HG03469 (cell line): ENCODE measurements around the gene CNTNAP2.

Experiments
- ATAC-seq: cut with Tn5 transposase; IDR thresholded peaks from one replicate; pipeline ENCODE4 v1.9.1; 2021; ENCODE audit warnings: mild to moderate bottlenecking, moderate library complexity, moderate number of reproducible peaks; ENCODE audit not compliant: unreplicated experiment

Gene CNTNAP2

GRCh38 chr7:148336411-148336810, 2219.8 kb downstream of the CNTNAP2 start:
- ATAC-seq: no peak

GRCh38 chr7:148337246-148337965, 2220.8 kb downstream of the CNTNAP2 start:
- ATAC-seq: no peak

- ATAC-seq: no peak
Observed at GRCh38 chr7:148337995-148338747, 2221.6 kb downstream of the CNTNAP2 start.

- ATAC-seq: no peak
Observed at GRCh38 chr7:148340438-148341280, 2224.1 kb downstream of the CNTNAP2 start.

GRCh38 chr7:148344406-148344805, 2227.8 kb downstream of the CNTNAP2 start:
- no peak for ATAC-seq

- ATAC-seq: no peak
Observed at GRCh38 chr7:148347981-148348380, 2231.4 kb downstream of the CNTNAP2 start.

GRCh38 chr7:148348466-148348865, 2231.9 kb downstream of the CNTNAP2 start:
- ATAC-seq: no peak

GRCh38 chr7:148356303-148356702, 2239.7 kb downstream of the CNTNAP2 start:
- no peak for ATAC-seq

- ATAC-seq: no peak
Observed at GRCh38 chr7:148362541-148362940, 2245.9 kb downstream of the CNTNAP2 start.

GRCh38 chr7:148367731-148368475, 2251.3 kb downstream of the CNTNAP2 start:
- no peak for ATAC-seq

GRCh38 chr7:148368562-148368961, 2252.0 kb downstream of the CNTNAP2 start:
- ATAC-seq: no peak

GRCh38 chr7:148371280-148371937, 2254.8 kb downstream of the CNTNAP2 start:
- ATAC-seq: no peak

GRCh38 chr7:148374396-148375259, 2258.0 kb downstream of the CNTNAP2 start:
- no peak for ATAC-seq

- ATAC-seq: no peak
Observed at GRCh38 chr7:148379677-148380076, 2263.1 kb downstream of the CNTNAP2 start.

GRCh38 chr7:148380596-148381419, 2264.2 kb downstream of the CNTNAP2 start:
- ATAC-seq: no peak

- ATAC-seq: no peak
Observed at GRCh38 chr7:148382596-148382995, 2266.0 kb downstream of the CNTNAP2 start.

- ATAC-seq: no peak
Observed at GRCh38 chr7:148383651-148384050, 2267.1 kb downstream of the CNTNAP2 start.

GRCh38 chr7:148385009-148385682, 2268.5 kb downstream of the CNTNAP2 start:
- no peak for ATAC-seq
